Erythroblast (primary cell): ENCODE measurements around the gene EGFR.

Source experiments
- GATA1 ChIP-seq: IDR thresholded peaks from 2 replicates; pipeline ENCODE4 v1.6.1; 2011; ENCODE audit warnings: low read depth, mild to moderate bottlenecking, control low read depth, low read length, moderate library complexity
- POLR2A ChIP-seq: IDR thresholded peaks from 2 replicates; pipeline ENCODE4 v1.6.1; 2011; ENCODE audit warnings: mild to moderate bottlenecking, low read length

DNA sequence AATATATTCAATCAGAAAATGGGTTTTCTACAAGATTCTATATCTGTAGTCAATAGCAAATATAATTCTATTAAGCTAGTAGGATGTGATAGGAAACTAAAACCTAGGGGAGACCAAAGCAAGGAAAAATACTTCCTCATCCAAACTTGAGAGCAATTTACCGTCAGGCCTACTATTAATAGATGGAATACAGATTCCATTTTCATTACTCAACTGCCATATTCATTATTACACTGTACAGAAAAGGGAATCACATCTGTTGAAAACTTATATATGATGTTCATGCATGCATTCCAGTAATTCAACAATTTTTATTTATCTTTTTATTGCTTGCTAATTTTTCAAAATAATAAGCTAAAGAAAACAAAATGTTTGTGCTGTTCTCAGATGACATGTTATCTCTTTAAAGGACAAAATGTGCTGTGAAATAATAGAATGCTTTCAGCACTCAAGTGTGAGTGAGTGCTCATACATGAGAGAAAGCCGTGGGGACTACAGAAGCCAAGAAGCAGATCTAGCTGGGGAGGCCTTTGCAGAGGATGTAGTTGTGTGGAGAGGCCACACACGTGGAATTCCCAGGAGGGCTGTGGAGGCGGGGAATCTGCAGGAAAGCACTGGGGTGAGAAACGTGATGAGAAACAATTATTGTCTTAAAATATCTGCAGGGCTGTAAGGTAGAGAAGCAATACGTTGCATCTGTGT is 110.0 kb downstream of the EGFR start:
- TF ChIP-seq POLR2A (no peak), GATA1 (no peak)
